H1 (cell line): ENCODE results near the gene RAD51B. TPM values are rescaled to one million over a fixed set of nuclear protein-coding genes. Genes with fewer than 3 reads are reported as not detected.

ENCODE experiments used
- CTCF ChIA-PET: fragments of 300-600 bp; sonication (Branson Sonifier 250); formaldehyde crosslinking; loops from one replicate; lab custom pipeline; 2021; ENCODE audit not compliant: partially characterized antibody; lab: Charles Lee
- POLR2A ChIA-PET: fragments of 300-600 bp; sonication (Branson Sonifier 250); formaldehyde crosslinking; loops from one replicate; lab custom pipeline; 2021; ENCODE audit warnings: inconsistent platforms; ENCODE audit not compliant: partially characterized antibody; lab: Charles Lee
- DNase-seq, 2 experiments: peaks; one replicate each; pipeline versions ENCODE4 v3.0.0 to v3.0.0-alpha.2; 2010 to 2022; ENCODE audit warnings: low spot score in 2 of 2, low read depth in 1 of 2, mixed read lengths in 1 of 2
- FAIRE-seq: peaks from 2 replicates; lab custom pipeline; 2011; peaks lifted over from hg19 to GRCh38; lab: Jason Lieb, UNC
- H2AFZ ChIP-seq: 2 replicates; pipeline ENCODE4 v1.8.1; 2012; ENCODE audit warnings: low read length, inconsistent platforms
- H2AK5ac ChIP-seq: 2 replicates; pipeline ENCODE4 v1.6.1; 2013; ENCODE audit warnings: low read depth, low read length
- H2BK120ac ChIP-seq: replicated peaks from 2 replicates; pipeline ENCODE3; 2013; ENCODE audit warnings: low read depth, low read length, inconsistent platforms
- H2BK12ac ChIP-seq: 2 replicates; pipeline ENCODE4 v1.6.1; 2013; ENCODE audit warnings: low read depth, low read length
- H2BK15ac ChIP-seq: 2 replicates; pipeline ENCODE4 v1.6.1; 2013; ENCODE audit warnings: low read length
- H2BK20ac ChIP-seq: 2 replicates; pipeline ENCODE4 v1.6.1; 2013; ENCODE audit warnings: low read length
- H2BK5ac ChIP-seq: 2 replicates; pipeline ENCODE4 v1.6.1; 2013; ENCODE audit warnings: low read depth, low read length
- H3K14ac ChIP-seq: 2 replicates; pipeline ENCODE4 v1.6.1; 2013; ENCODE audit warnings: inconsistent platforms; ENCODE audit not compliant: insufficient read length
- H3K18ac ChIP-seq: 2 replicates; pipeline ENCODE4 v1.6.1; 2013; ENCODE audit warnings: low read length; ENCODE audit errors: extremely low read depth
- H3K23ac ChIP-seq: 2 replicates; pipeline ENCODE4 v1.6.1; 2013; ENCODE audit warnings: inconsistent platforms; ENCODE audit not compliant: insufficient read length
- H3K23me2 ChIP-seq: 2 replicates; pipeline ENCODE4 v1.6.1; 2013; ENCODE audit warnings: low read depth, low read length
- H3K27ac ChIP-seq: 2 replicates; pipeline ENCODE4 v1.6.1; 2011; ENCODE audit warnings: low read depth, low read length, inconsistent platforms
- H3K27me3 ChIP-seq, 4 experiments: replicated peaks in 1 of 4; 1 replicate in 1 of 4; 2 replicates in 3 of 4; pipeline versions ENCODE4 v1.6.1 to v1.8.1; 2011 to 2013; ENCODE audit warnings: low read length in 3 of 4, mild to moderate bottlenecking in 3 of 4, inconsistent platforms in 2 of 4, mixed read lengths in 2 of 4, moderate library complexity in 1 of 4; ENCODE audit not compliant: control insufficient read depth in 3 of 4, insufficient read depth in 3 of 4; ENCODE audit errors: extremely low read depth in 1 of 4
- H3K36me3 ChIP-seq, 4 experiments: 2 replicates each; pipeline versions ENCODE4 v1.6.1 to v1.8.1; 2011 to 2013; ENCODE audit warnings: mild to moderate bottlenecking in 4 of 4, low read length in 3 of 4, moderate library complexity in 2 of 4, control low read depth in 1 of 4, inconsistent platforms in 1 of 4; ENCODE audit not compliant: insufficient read depth in 4 of 4, control insufficient read depth in 2 of 4
- H3K4ac ChIP-seq: replicated peaks from 2 replicates; pipeline ENCODE3; 2013; ENCODE audit warnings: low read length, low read depth, mixed read lengths, inconsistent platforms; ENCODE audit not compliant: insufficient read length
- H3K4me1 ChIP-seq, 4 experiments: replicated peaks in 1 of 4; 1 replicate in 1 of 4; 2 replicates in 3 of 4; pipeline versions ENCODE4 v1.6.1 to v1.8.1; 2011 to 2013; ENCODE audit warnings: low read length in 3 of 4, inconsistent platforms in 2 of 4, mixed read lengths in 1 of 4; ENCODE audit not compliant: insufficient read depth in 4 of 4, control insufficient read depth in 3 of 4
- H3K4me2 ChIP-seq, 2 experiments: 2 replicates each; pipeline versions ENCODE4 v1.6.1 to v1.8.1; 2011 to 2013; ENCODE audit warnings: low read depth in 2 of 2, low read length in 2 of 2, control low read depth in 1 of 2, inconsistent platforms in 1 of 2, mild to moderate bottlenecking in 1 of 2; ENCODE audit not compliant: insufficient read depth in 1 of 2
- H3K4me3 ChIP-seq, 4 experiments: fragments of 200-600, 300-600 bp in 1 of 4; sonication (generic), shearing (Covaris generic), sonication (Bioruptor Twin) in 1 of 4; 2 replicates each; pipeline versions ENCODE4 v1.5.1 to v1.8.1; 2011 to 2016; ENCODE audit warnings: low read length in 4 of 4, low read depth in 3 of 4, control low read depth in 2 of 4, inconsistent platforms in 2 of 4, mild to moderate bottlenecking in 2 of 4, mixed read lengths in 1 of 4, moderate library complexity in 1 of 4; ENCODE audit not compliant: insufficient read depth in 2 of 4; ENCODE audit errors: extremely low read depth in 1 of 4
- H3K56ac ChIP-seq: replicated peaks from 2 replicates; pipeline ENCODE3; 2013; ENCODE audit warnings: low read depth, mild to moderate bottlenecking, mixed read lengths, low read length, inconsistent platforms; ENCODE audit not compliant: insufficient read length
- H3K79me1 ChIP-seq: 2 replicates; pipeline ENCODE4 v1.6.1; 2013; ENCODE audit warnings: low read depth, low read length, control low read depth
- H3K79me2 ChIP-seq, 2 experiments: 2 replicates each; pipeline versions ENCODE4 v1.6.1 to v1.8.1; 2012 to 2013; ENCODE audit warnings: low read length in 2 of 2, mild to moderate bottlenecking in 2 of 2, inconsistent platforms in 1 of 2; ENCODE audit not compliant: insufficient read depth in 2 of 2, control insufficient read depth in 1 of 2
- H3K9ac ChIP-seq, 4 experiments: replicated peaks in 1 of 4; 1 replicate in 1 of 4; 2 replicates in 3 of 4; pipeline versions ENCODE4 v1.6.1 to v1.8.1; 2011 to 2013; ENCODE audit warnings: low read depth in 3 of 4, low read length in 3 of 4, control low read depth in 2 of 4, mild to moderate bottlenecking in 2 of 4, moderate library complexity in 2 of 4, inconsistent platforms in 1 of 4; ENCODE audit errors: extremely low read depth in 1 of 4
- H3K9me3 ChIP-seq, 2 experiments: 2 replicates each; pipeline versions ENCODE4 v1.6.1 to v1.8.1; 2012 to 2013; ENCODE audit warnings: mild to moderate bottlenecking in 2 of 2, moderate library complexity in 2 of 2, control low read depth in 1 of 2, inconsistent platforms in 1 of 2, low read depth in 1 of 2, low read length in 1 of 2, mixed read lengths in 1 of 2; ENCODE audit not compliant: insufficient read depth in 2 of 2
- H4K20me1 ChIP-seq, 2 experiments: replicated peaks in 1 of 2; 2 replicates each; pipeline versions ENCODE3 to v1.8.1; 2011 to 2013; ENCODE audit warnings: inconsistent platforms in 2 of 2, low read length in 2 of 2, mild to moderate bottlenecking in 1 of 2; ENCODE audit not compliant: insufficient read depth in 2 of 2, control insufficient read depth in 1 of 2
- H4K5ac ChIP-seq: 2 replicates; pipeline ENCODE4 v1.6.1; 2013; ENCODE audit warnings: low read length, low read depth, mixed read lengths, inconsistent platforms; ENCODE audit not compliant: insufficient read length
- H4K8ac ChIP-seq: 2 replicates; pipeline ENCODE4 v1.8.0; 2013; ENCODE audit warnings: mild to moderate bottlenecking, moderate library complexity, low read length, inconsistent platforms; ENCODE audit not compliant: insufficient read depth; ENCODE audit errors: extremely low read depth
- H4K91ac ChIP-seq: replicated peaks from 2 replicates; pipeline ENCODE3; 2013; ENCODE audit warnings: low read length, mixed read lengths, inconsistent platforms; ENCODE audit not compliant: insufficient read length
- NRF1 ChIP-seq: IDR thresholded peaks from 2 replicates; pipeline ENCODE4 v1.6.1; 2011; ENCODE audit warnings: mild to moderate bottlenecking, low read depth, low read length, improper control_type of control experiment
- PHF8 ChIP-seq: fragments of 200-600 bp; sonication (generic); conservative IDR thresholded peaks from 2 replicates; pipeline ENCODE4 v1.7.1; 2012; ENCODE audit warnings: low read depth, mild to moderate bottlenecking, inconsistent platforms, low read length, moderate library complexity
- WGBS, 2 experiments: shearing (Covaris generic) in 1 of 2; methylation state at CpG; one replicate each; pipeline versions ENCODE4 v1.1.6 to v1.1.7; 2013 to 2015; ENCODE audit warnings: low lambda C conversion rate in 2 of 2, mixed read lengths in 2 of 2, inconsistent platforms in 1 of 2, low coverage in 1 of 2, missing lambda C conversion rate in 1 of 2; ENCODE audit not compliant: insufficient replicate concordance in 2 of 2, insufficient coverage in 1 of 2, insufficient read length in 1 of 2; ENCODE audit errors: extremely low coverage in 1 of 2, missing lambda C conversion rate in 1 of 2; 5-methylcytosine and 5-hydroxymethylcytosine counted together
- polyA plus RNA-seq, 7 experiments: library from polyadenylated mRNA; depleted of rRNA in 3 of 7; stranded (reverse) in 5 of 7; unstranded in 2 of 7; fragments of >200 nt in 5 of 7; fragments of 200-250 nt in 2 of 7; gene quantifications; 1 replicate in 5 of 7; 2 replicates in 1 of 7; 4 replicates in 1 of 7; pipeline versions ENCODE4 v1.2.1 to v1.2.3, GENCODE V29; 2011 to 2013; ENCODE audit warnings: missing spikeins in 2 of 7, mixed read lengths in 2 of 7
- total RNA-seq: library from RNA; stranded (reverse); fragmentation: NEBNext Ultra II Directional; extraction: Animal tissue kit (Norgen Biotek cat#: 25700); gene quantifications from 2 replicates; pipeline ENCODE4 v1.2.1, GENCODE V29; 2021
- TF ChIP-seq, protein P1 (sequence below): IDR thresholded peaks from 2 replicates; pipeline ENCODE4 v1.6.1; 2012; ENCODE audit warnings: inconsistent platforms
- TF ChIP-seq, protein P2 (sequence below): IDR thresholded peaks from 2 replicates; pipeline ENCODE4 v1.6.1; 2012; ENCODE audit warnings: inconsistent platforms

Gene RAD51B
- total and polyA plus RNA-seq, 2 of the 8 experiments (the other 6 are each of a cell fraction or from before 2014, with no cell fraction given), result 3.9 to 14.9 TPM

DNA sequence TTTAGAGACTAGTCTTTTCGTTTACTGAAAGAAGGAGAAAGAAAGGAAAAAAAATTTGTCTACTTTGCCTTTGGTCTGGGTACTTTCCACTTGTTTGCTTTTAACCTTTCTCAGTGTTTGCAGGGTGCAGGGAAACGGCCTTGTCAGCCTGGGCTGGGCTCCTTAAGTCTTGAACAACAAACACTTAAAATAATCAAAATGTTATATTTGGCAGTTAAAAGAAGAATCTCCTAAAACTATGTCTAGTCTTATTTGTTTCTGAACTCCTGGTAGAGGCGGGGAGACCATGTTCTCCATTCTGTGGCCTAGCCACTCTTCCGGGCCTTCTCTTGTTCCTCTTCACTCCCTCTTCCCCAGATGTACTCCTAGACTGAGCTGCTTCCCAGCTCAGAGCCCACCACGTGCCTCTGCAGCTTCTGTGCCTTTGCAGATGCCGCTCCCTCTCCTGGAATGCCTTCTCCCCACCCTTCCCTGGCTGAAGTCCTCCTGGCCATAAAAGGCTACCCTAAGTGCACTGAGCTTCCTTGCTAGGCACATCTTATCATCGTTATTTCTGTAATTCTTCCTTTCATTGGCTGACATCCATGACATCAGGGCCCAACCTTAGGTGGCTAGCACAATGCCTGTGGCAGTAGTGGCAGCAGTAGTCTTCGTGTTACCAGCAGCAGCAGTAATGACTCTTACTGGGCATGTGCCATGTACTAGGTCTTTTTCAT, 540.4 kb downstream of the RAD51B start:
- peaks cover 5 to 16% (median 10%) of the 10 kb centered on the region in 4 experiments; a peak in 6 of 7 replicates for H3K4me1 ChIP-seq
- peak overlapping the region; percentile 8 for H4K91ac ChIP-seq
- H4K8ac ChIP-seq, result no peak overlapping the region
- H3K14ac ChIP-seq, result no peak overlapping the region
- H2BK12ac ChIP-seq, result peak overlapping the region; percentile 93; the same call in 1 of the 2 replicates
- no peak overlapping the region for H4K5ac ChIP-seq
- 77% methylated on average over 8 of the region's 8 CpGs; no CpG with 5 or more reads in 1 of the 2 experiments for WGBS, 2 experiments
- H3K9me3 ChIP-seq, result no peaks in the 10 kb centered on the region
- H3K36me3 ChIP-seq, result no peaks in the 10 kb centered on the region
- no peaks in the 10 kb centered on the region for H4K20me1 ChIP-seq
- no peak overlapping the region for H3K4me3 ChIP-seq
- H2BK20ac ChIP-seq, result peak overlapping the region; percentile 82; the same call in 1 of the 2 replicates
- no peak overlapping the region for H3K56ac ChIP-seq
- H2BK15ac ChIP-seq, result peak overlapping the region; percentile 66; the same call in 1 of the 2 replicates
- ChIA-PET POLR2A (interaction anchor here (0.6 to 1.0 kb wide), 2 partner anchors 8 to 9 kb away, joined by 3 read pairs; no protein-coding TSS in a partner anchor), CTCF (interaction anchor here (0.6 to 1.7 kb wide), 5 partner anchors 62 to 872 kb away, joined by 3 to 4 read pairs (median 3); no protein-coding TSS in a partner anchor)
- TF ChIP-seq PHF8 (no peak), NRF1 (no peak)
- TF ChIP-seq, protein P1, sequence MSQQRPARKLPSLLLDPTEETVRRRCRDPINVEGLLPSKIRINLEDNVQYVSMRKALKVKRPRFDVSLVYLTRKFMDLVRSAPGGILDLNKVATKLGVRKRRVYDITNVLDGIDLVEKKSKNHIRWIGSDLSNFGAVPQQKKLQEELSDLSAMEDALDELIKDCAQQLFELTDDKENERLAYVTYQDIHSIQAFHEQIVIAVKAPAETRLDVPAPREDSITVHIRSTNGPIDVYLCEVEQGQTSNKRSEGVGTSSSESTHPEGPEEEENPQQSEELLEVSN, result peak; percentile 45; the same call in 1 of the 2 replicates
- TF ChIP-seq, protein P2, sequence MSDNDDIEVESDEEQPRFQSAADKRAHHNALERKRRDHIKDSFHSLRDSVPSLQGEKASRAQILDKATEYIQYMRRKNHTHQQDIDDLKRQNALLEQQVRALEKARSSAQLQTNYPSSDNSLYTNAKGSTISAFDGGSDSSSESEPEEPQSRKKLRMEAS, result peak; percentile 51; the same call in 1 of the 2 replicates
- H3K4me2 ChIP-seq, result no peak overlapping the region
- no peak overlapping the region for H2BK5ac ChIP-seq
- no peaks in the 10 kb centered on the region for H3K79me2 ChIP-seq
- peaks cover 8% of the 10 kb centered on the region for H3K23me2 ChIP-seq
- no peaks in the 10 kb centered on the region for H3K27me3 ChIP-seq
- DNase-seq, result no peak
- no peak overlapping the region for H3K27ac ChIP-seq
- no peak overlapping the region for H3K4ac ChIP-seq
- H3K18ac ChIP-seq, result no peak overlapping the region
- FAIRE-seq, result no peak
- H2BK120ac ChIP-seq, result no peak overlapping the region
- H2AFZ ChIP-seq, result no peak overlapping the region
- H3K9ac ChIP-seq, result no peak overlapping the region
- peak overlapping the region; percentile 65; the same call in 1 of the 2 replicates for H2AK5ac ChIP-seq
- H3K23ac ChIP-seq, result no peak overlapping the region
- H3K79me1 ChIP-seq, result no peaks in the 10 kb centered on the region
